Stimulated activated CD4-positive, alpha-beta T cell treated with anti-CD3 and anti-CD28 coated beads, Interleukin-15, amount 100 ng/mL, for 48 hours (primary cell): ENCODE data around the gene ACSS1.

Experiments
- DNase-seq, 2 donors: peaks; one replicate each; pipeline ENCODE4 v3.0.0-alpha.2; 2020; ENCODE audit warnings: low read depth in 2 of 2

ACSS1 gene

DNA sequence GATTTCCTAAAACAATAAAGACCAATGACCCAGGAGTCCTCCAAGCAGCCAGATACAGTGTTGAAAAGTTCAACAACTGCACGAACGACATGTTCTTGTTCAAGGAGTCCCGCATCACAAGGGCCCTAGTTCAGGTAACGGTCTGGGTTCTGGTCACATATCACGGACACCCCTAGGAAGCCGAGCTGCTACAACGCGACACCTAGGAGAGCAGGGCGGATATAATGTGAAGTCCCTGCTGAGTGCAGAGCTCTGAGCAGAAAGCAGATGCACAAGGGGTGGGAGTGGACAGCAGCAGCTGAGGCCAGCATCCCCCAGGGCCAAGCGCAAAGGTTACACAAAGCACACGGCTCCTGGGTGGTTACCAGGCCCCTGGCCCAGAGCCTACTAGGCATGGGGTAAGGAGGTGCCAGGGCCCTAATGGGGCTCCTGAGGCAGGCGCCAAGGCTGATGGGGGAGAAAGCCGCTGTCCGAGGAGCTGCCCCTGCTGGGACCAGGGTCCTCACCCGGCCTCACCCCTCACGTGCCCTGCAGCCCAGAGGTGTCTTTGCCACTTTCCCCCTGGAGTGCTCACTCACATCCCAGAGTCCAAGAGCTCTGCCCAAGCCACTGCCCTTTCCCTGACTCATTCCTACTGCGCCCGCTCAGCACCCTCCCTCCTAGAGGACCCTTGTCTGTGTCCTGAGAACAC lies 100.5 kb downstream of the ACSS1 start:
- no peak for DNase-seq
